ENCODE measurements around the gene AGK.

The AGK gene

GRCh38 chr7:141567432-141567831, 16.2 kb downstream of the AGK start:
- no peak overlapping the region for H2AK5ac ChIP-seq (ENCODE audit: low read length)
- H3K4me3 ChIP-seq (ENCODE audit: low read depth, low read length), result no peak overlapping the region
- H3K27ac ChIP-seq (ENCODE audit: low read depth, low read length), result no peak overlapping the region
- no peak overlapping the region for H2BK120ac ChIP-seq (ENCODE audit: insufficient read depth, low read length, poor library complexity)
- no peak overlapping the region for H3K9ac ChIP-seq (ENCODE audit: low read length)
- no peak overlapping the region for H3K4ac ChIP-seq (ENCODE audit: low read depth, low read length)
- H3K23ac ChIP-seq (ENCODE audit: low read length), result no peak overlapping the region
- no peak overlapping the region for H4K8ac ChIP-seq (ENCODE audit: low read depth, low read length)
- no peaks in the 10 kb centered on the region for H3K9me3 ChIP-seq (ENCODE audit: insufficient read depth, low read depth, low read length)
- DNase-seq, result no peak
- no peak overlapping the region for H2BK5ac ChIP-seq (ENCODE audit: low read depth, low read length, poor library complexity)
- WGBS (ENCODE audit: extremely low coverage, insufficient coverage, insufficient read length), result no CpG with 5 or more reads among the region's 1 CpG
- peaks cover 4 to 5% of the 10 kb centered on the region in 2 experiments for H3K36me3 ChIP-seq (ENCODE audit: control insufficient read depth in 1 of 2, insufficient read depth in 2 of 2, low read length in 2 of 2)
- H3K79me1 ChIP-seq (ENCODE audit: low read length), result no peaks in the 10 kb centered on the region
- H3K18ac ChIP-seq (ENCODE audit: low read length), result no peak overlapping the region
- H3K79me2 ChIP-seq (ENCODE audit: control insufficient read depth, insufficient read depth, low read length, poor library complexity), result no peaks in the 10 kb centered on the region
- H3K27me3 ChIP-seq (ENCODE audit: insufficient read depth, low read length), result no peaks in the 10 kb centered on the region
- H3K14ac ChIP-seq (ENCODE audit: low read length), result no peak overlapping the region
- H4K12ac ChIP-seq (ENCODE audit: low read depth, low read length), result no peak overlapping the region
- H2AFZ ChIP-seq (ENCODE audit: insufficient read depth, low read length, poor library complexity), result no peak overlapping the region
- no peak overlapping the region for H2BK12ac ChIP-seq (ENCODE audit: low read length)
- H3K4me1 ChIP-seq (ENCODE audit: control insufficient read depth in 1 of 2, insufficient read depth in 2 of 2, low read length in 2 of 2), result peaks cover 0 to 2% of the 10 kb centered on the region in 2 experiments
- no peak overlapping the region for H3K4me2 ChIP-seq (ENCODE audit: low read length)
- no peak overlapping the region for H4K91ac ChIP-seq (ENCODE audit: low read depth, low read length)

DNA sequence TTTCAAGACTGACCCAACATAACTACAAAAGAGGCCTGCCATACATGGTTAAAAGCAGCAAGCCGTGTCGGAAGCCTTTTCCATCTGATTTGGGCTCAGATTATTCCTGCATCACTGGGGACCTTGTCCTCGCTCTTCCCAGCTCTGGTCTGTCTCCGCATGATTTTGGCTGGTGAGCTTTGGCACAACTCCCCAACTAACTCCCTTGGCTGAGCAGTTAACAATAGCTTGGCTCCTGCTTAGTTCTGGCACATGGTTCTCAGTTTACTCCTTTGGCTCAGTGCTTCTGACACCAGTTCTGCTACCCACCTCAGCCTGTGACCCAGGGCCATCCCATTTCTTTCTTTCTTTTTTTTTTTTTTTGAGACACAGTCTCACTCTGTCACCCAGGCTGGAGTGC, 17.0 kb downstream of the AGK start:
- Histone ChIP-seq H3K79me1 (ENCODE audit: low read length) (no peaks in the 10 kb centered on the region), H2BK5ac (ENCODE audit: low read depth, low read length, poor library complexity) (no peak overlapping the region), H2AFZ (ENCODE audit: insufficient read depth, low read length, poor library complexity) (no peak overlapping the region), H4K8ac (ENCODE audit: low read depth, low read length) (no peak overlapping the region), H2BK120ac (ENCODE audit: insufficient read depth, low read length, poor library complexity) (no peak overlapping the region), H2BK12ac (ENCODE audit: low read length) (no peak overlapping the region), H3K27me3 (ENCODE audit: insufficient read depth, low read length) (no peaks in the 10 kb centered on the region), H3K9me3 (ENCODE audit: insufficient read depth, low read depth, low read length) (no peaks in the 10 kb centered on the region), H3K4me3 (ENCODE audit: low read depth, low read length) (no peak overlapping the region), H4K91ac (ENCODE audit: low read depth, low read length) (no peak overlapping the region), H3K14ac (ENCODE audit: low read length) (no peak overlapping the region), H3K18ac (ENCODE audit: low read length) (no peak overlapping the region), H4K12ac (ENCODE audit: low read depth, low read length) (no peak overlapping the region), H3K23ac (ENCODE audit: low read length) (no peak overlapping the region), H3K27ac (ENCODE audit: low read depth, low read length) (no peak overlapping the region), H3K9ac (ENCODE audit: low read length) (no peak overlapping the region), H3K4ac (ENCODE audit: low read depth, low read length) (no peak overlapping the region), H3K36me3 (ENCODE audit: control insufficient read depth in 1 of 2, insufficient read depth in 2 of 2, low read length in 2 of 2) (peaks cover 0 to 3% of the 10 kb centered on the region in 2 experiments), H3K79me2 (ENCODE audit: control insufficient read depth, insufficient read depth, low read length, poor library complexity) (no peaks in the 10 kb centered on the region), H3K4me1 (ENCODE audit: control insufficient read depth in 1 of 2, insufficient read depth in 2 of 2, low read length in 2 of 2) (no peaks in the 10 kb centered on the region), H2AK5ac (ENCODE audit: low read length) (no peak overlapping the region), H3K4me2 (ENCODE audit: low read length) (no peak overlapping the region)
- no CpG with 5 or more reads among the region's 4 CpGs for WGBS (ENCODE audit: extremely low coverage, insufficient coverage, insufficient read length)
- DNase-seq, result no peak

DNA sequence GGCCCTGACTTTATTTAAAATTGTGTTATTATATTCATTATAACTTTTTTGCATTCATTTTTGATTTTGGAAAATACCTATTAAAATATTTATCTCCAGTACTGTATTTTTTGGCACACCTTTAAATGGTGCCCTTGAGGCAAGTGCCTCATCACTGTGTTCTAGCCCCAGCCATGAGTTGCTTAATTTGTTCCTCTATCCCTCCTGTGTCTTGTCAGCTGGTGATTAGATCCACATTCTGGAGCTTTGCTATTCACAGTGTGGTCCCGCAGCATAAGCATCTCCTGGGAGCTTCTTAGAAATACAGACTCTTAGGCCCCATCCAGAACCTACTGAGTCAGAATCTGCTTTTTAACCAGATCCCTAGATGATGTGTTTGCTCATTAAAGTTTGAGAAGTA, 19.8 kb downstream of the AGK start:
- Histone ChIP-seq H3K27ac (ENCODE audit: low read depth, low read length) (no peak overlapping the region), H2BK120ac (ENCODE audit: insufficient read depth, low read length, poor library complexity) (no peak overlapping the region), H3K14ac (ENCODE audit: low read length) (no peak overlapping the region), H3K79me2 (ENCODE audit: control insufficient read depth, insufficient read depth, low read length, poor library complexity) (no peaks in the 10 kb centered on the region), H3K27me3 (ENCODE audit: insufficient read depth, low read length) (no peaks in the 10 kb centered on the region), H3K9me3 (ENCODE audit: insufficient read depth, low read depth, low read length) (peaks cover under 1% of the 10 kb centered on the region), H3K9ac (ENCODE audit: low read length) (no peak overlapping the region), H4K8ac (ENCODE audit: low read depth, low read length) (no peak overlapping the region), H2BK5ac (ENCODE audit: low read depth, low read length, poor library complexity) (no peak overlapping the region), H4K12ac (ENCODE audit: low read depth, low read length) (no peak overlapping the region), H3K4me1 (ENCODE audit: control insufficient read depth in 1 of 2, insufficient read depth in 2 of 2, low read length in 2 of 2) (no peaks in the 10 kb centered on the region), H3K79me1 (ENCODE audit: low read length) (no peaks in the 10 kb centered on the region), H3K4me3 (ENCODE audit: low read depth, low read length) (no peak overlapping the region), H3K23ac (ENCODE audit: low read length) (no peak overlapping the region), H2AFZ (ENCODE audit: insufficient read depth, low read length, poor library complexity) (no peak overlapping the region), H4K91ac (ENCODE audit: low read depth, low read length) (no peak overlapping the region), H2AK5ac (ENCODE audit: low read length) (no peak overlapping the region), H2BK12ac (ENCODE audit: low read length) (no peak overlapping the region), H3K18ac (ENCODE audit: low read length) (no peak overlapping the region), H3K4me2 (ENCODE audit: low read length) (no peak overlapping the region), H3K36me3 (ENCODE audit: control insufficient read depth in 1 of 2, insufficient read depth in 2 of 2, low read length in 2 of 2) (peaks cover 0 to 5% of the 10 kb centered on the region in 2 experiments), H3K4ac (ENCODE audit: low read depth, low read length) (no peak overlapping the region)
- no peak for DNase-seq
- no CpG with 5 or more reads among the region's 1 CpG for WGBS (ENCODE audit: extremely low coverage, insufficient coverage, insufficient read length)

- no peaks in the 10 kb centered on the region for H3K79me1 ChIP-seq (ENCODE audit: low read length)
- no peak overlapping the region for H2BK12ac ChIP-seq (ENCODE audit: low read length)
- H3K23ac ChIP-seq (ENCODE audit: low read length), result no peak overlapping the region
- H2BK5ac ChIP-seq (ENCODE audit: low read depth, low read length, poor library complexity), result no peak overlapping the region
- no peak overlapping the region for H3K4me3 ChIP-seq (ENCODE audit: low read depth, low read length)
- H3K79me2 ChIP-seq (ENCODE audit: control insufficient read depth, insufficient read depth, low read length, poor library complexity), result no peaks in the 10 kb centered on the region
- no peak overlapping the region for H4K8ac ChIP-seq (ENCODE audit: low read depth, low read length)
- H3K9me3 ChIP-seq (ENCODE audit: insufficient read depth, low read depth, low read length), result peaks cover 3% of the 10 kb centered on the region
- no peak overlapping the region for H3K9ac ChIP-seq (ENCODE audit: low read length)
- H3K4me1 ChIP-seq (ENCODE audit: control insufficient read depth in 1 of 2, insufficient read depth in 2 of 2, low read length in 2 of 2), result no peaks in the 10 kb centered on the region
- H3K18ac ChIP-seq (ENCODE audit: low read length), result no peak overlapping the region
- H3K14ac ChIP-seq (ENCODE audit: low read length), result no peak overlapping the region
- H3K27ac ChIP-seq (ENCODE audit: low read depth, low read length), result no peak overlapping the region
- H4K12ac ChIP-seq (ENCODE audit: low read depth, low read length), result no peak overlapping the region
- DNase-seq, result no peak
- H4K91ac ChIP-seq (ENCODE audit: low read depth, low read length), result no peak overlapping the region
- H2BK120ac ChIP-seq (ENCODE audit: insufficient read depth, low read length, poor library complexity), result no peak overlapping the region
- H3K27me3 ChIP-seq (ENCODE audit: insufficient read depth, low read length), result no peaks in the 10 kb centered on the region
- H2AK5ac ChIP-seq (ENCODE audit: low read length), result no peak overlapping the region
- no peak overlapping the region for H2AFZ ChIP-seq (ENCODE audit: insufficient read depth, low read length, poor library complexity)
- no peak overlapping the region for H3K4me2 ChIP-seq (ENCODE audit: low read length)
- H3K4ac ChIP-seq (ENCODE audit: low read depth, low read length), result no peak overlapping the region
- H3K36me3 ChIP-seq (ENCODE audit: control insufficient read depth in 1 of 2, insufficient read depth in 2 of 2, low read length in 2 of 2), result peaks cover 3 to 6% of the 10 kb centered on the region in 2 experiments
Measured at GRCh38 chr7:141572175-141572574, 21.0 kb downstream of the AGK start.

All from trophoblast cell (in vitro differentiated cells and primary cell).